HCT116 (cell line): ENCODE measurements around the gene BICD2. TPM values are rescaled to one million over a fixed set of nuclear protein-coding genes. Genes with fewer than 3 reads are reported as not detected.

Source experiments
- ATAC-seq: fragments of 200-7000 bp; cut with Tn5 transposase; 2 replicates; pipeline ENCODE4 v1.9.1; 2020; ENCODE audit warnings: mild to moderate bottlenecking, moderate library complexity
- BruUV-seq: library from RNA; stranded (reverse); fragments of 400-500 nt; replicated peaks from 2 replicates; lab custom pipeline; 2021; lab: Mats Ljungman, UMichigan
- CTCF ChIA-PET: fragments of 300-600 bp; sonication (Branson Sonifier 250); formaldehyde crosslinking; loops from one replicate; lab custom pipeline; 2021; ENCODE audit warnings: antibody characterized with exemption; lab: Charles Lee
- POLR2A ChIA-PET: fragments of 300-600, 350-600 bp; sonication (Branson Sonifier 250); formaldehyde crosslinking; loops from one replicate; lab custom pipeline; 2021; ENCODE audit warnings: antibody characterized with exemption; lab: Charles Lee
- RAD21 ChIA-PET, 2 experiments: fragments of 300-600 bp; sonication (Branson Sonifier 250); formaldehyde crosslinking; loops; one replicate each; lab custom pipeline; 2023; ENCODE audit warnings: low total read pairs in 2 of 2; ENCODE audit not compliant: uncharacterized antibody in 2 of 2, unreplicated experiment in 2 of 2, low non-redundant PET in 1 of 2; lab: Charles Lee
- DNase-seq: peaks from one replicate; pipeline ENCODE4 v3.0.0-alpha.2; 2010; ENCODE audit warnings: low read depth, low spot score
- H2AFZ ChIP-seq: fragments of 200-600 bp; shearing (Covaris generic), sonication (generic); 2 replicates; pipeline ENCODE4 v1.6.1; 2017; ENCODE audit warnings: low read depth, mixed run types, mixed read lengths, antibody characterized with exemption, low read length; ENCODE audit not compliant: poor library complexity, severe bottlenecking
- H3K27ac ChIP-seq: 2 replicates; pipeline ENCODE4 v1.5.1; 2012; ENCODE audit warnings: low read depth, low read length
- H3K27me3 ChIP-seq: fragments of 200-600 bp; sonication (generic); 2 replicates; pipeline ENCODE4 v1.6.1; 2016; ENCODE audit warnings: mixed run types, low read length, mixed read lengths; ENCODE audit not compliant: insufficient read depth
- H3K36me3 ChIP-seq, 2 experiments: fragments of 200-500 bp in 1 of 2; fragments of 200-600 bp in 1 of 2; sonication (Bioruptor generic) in 1 of 2; sonication (generic) in 1 of 2; 2 replicates each; pipeline versions ENCODE4 v1.5.1 to v1.6.1; 2014 to 2016; ENCODE audit warnings: low read length in 2 of 2, inconsistent platforms in 1 of 2, mixed read lengths in 1 of 2, mixed run types in 1 of 2; ENCODE audit not compliant: insufficient read depth in 2 of 2, control insufficient read depth in 1 of 2
- H3K4me1 ChIP-seq, 2 experiments: fragments of 200-600 bp in 1 of 2; sonication (generic) in 1 of 2; 2 replicates each; pipeline versions ENCODE4 v1.5.1 to v1.6.1; 2012 to 2017; ENCODE audit warnings: low read length in 2 of 2, inconsistent platforms in 1 of 2, mild to moderate bottlenecking in 1 of 2, mixed read lengths in 1 of 2, mixed run types in 1 of 2, moderate library complexity in 1 of 2; ENCODE audit not compliant: insufficient read depth in 2 of 2, control insufficient read depth in 1 of 2
- H3K4me2 ChIP-seq: fragments of 200-600 bp; sonication (generic); 2 replicates; pipeline ENCODE4 v1.6.1; 2017; ENCODE audit warnings: mixed run types, low read length, mixed read lengths
- H3K4me3 ChIP-seq, 2 experiments: fragments of 200-600 bp in 1 of 2; sonication (generic) in 1 of 2; replicated peaks in 1 of 2; 2 replicates each; pipeline ENCODE4 v1.5.1; 2011 to 2016; ENCODE audit warnings: low read length in 2 of 2, control low read depth in 1 of 2, low read depth in 1 of 2, mild to moderate bottlenecking in 1 of 2, mixed read lengths in 1 of 2, mixed run types in 1 of 2
- H3K79me2 ChIP-seq: fragments of 200-600 bp; sonication (generic); 2 replicates; pipeline ENCODE4 v1.6.1; 2017; ENCODE audit warnings: mild to moderate bottlenecking, mixed run types, low read length, moderate library complexity, mixed read lengths; ENCODE audit not compliant: insufficient read depth
- H3K9ac ChIP-seq: fragments of 200-600 bp; sonication (generic); 2 replicates; pipeline ENCODE4 v1.6.1; 2016; ENCODE audit warnings: low read length, mixed read lengths
- H3K9me2 ChIP-seq: fragments of 200-600 bp; sonication (generic), shearing (Covaris generic); 2 replicates; pipeline ENCODE4 v1.6.1; 2017; ENCODE audit warnings: mixed run types, mild to moderate bottlenecking, moderate library complexity; ENCODE audit not compliant: insufficient read depth
- H3K9me3 ChIP-seq, 2 experiments: fragments of 200-500 bp in 1 of 2; fragments of 200-600 bp in 1 of 2; sonication (Bioruptor generic) in 1 of 2; sonication (generic) in 1 of 2; 2 replicates each; pipeline ENCODE4 v1.6.1; 2014 to 2017; ENCODE audit warnings: low read length in 2 of 2, mixed read lengths in 2 of 2, inconsistent platforms in 1 of 2, low read depth in 1 of 2, mild to moderate bottlenecking in 1 of 2, mixed run types in 1 of 2, moderate library complexity in 1 of 2; ENCODE audit not compliant: control insufficient read depth in 1 of 2, insufficient read depth in 1 of 2
- H4K20me1 ChIP-seq: fragments of 200-600 bp; sonication (generic), shearing (Covaris generic); 2 replicates; pipeline ENCODE4 v1.6.1; 2017; ENCODE audit warnings: mixed run types, mild to moderate bottlenecking, moderate library complexity; ENCODE audit not compliant: insufficient read depth
- ATF3 ChIP-seq: IDR thresholded peaks from 2 replicates; pipeline ENCODE4 v1.6.1; 2012
- CEBPB ChIP-seq: IDR thresholded peaks from 2 replicates; pipeline ENCODE4 v1.6.1; 2012; ENCODE audit warnings: low read depth
- CTCF ChIP-seq, 3 experiments: fragments of 200-600 bp in 1 of 3; sonication (generic) in 1 of 3; IDR thresholded peaks in 2 of 3; conservative IDR thresholded peaks in 1 of 3; 2 replicates each; pipeline ENCODE4 v1.5.1; 2012 to 2017; ENCODE audit warnings: low read depth in 2 of 3, low read length in 2 of 3, antibody characterized with exemption in 1 of 3, borderline replicate concordance in 1 of 3, control low read depth in 1 of 3, mild to moderate bottlenecking in 1 of 3, mixed read lengths in 1 of 3, mixed run types in 1 of 3, moderate library complexity in 1 of 3; ENCODE audit not compliant: insufficient read depth in 1 of 3
- EGR1 ChIP-seq: IDR thresholded peaks from 2 replicates; pipeline ENCODE4 v1.6.1; 2012; ENCODE audit warnings: low read depth
- JUND ChIP-seq: IDR thresholded peaks from 2 replicates; pipeline ENCODE4 v1.6.1; 2012
- MAX ChIP-seq: IDR thresholded peaks from 2 replicates; pipeline ENCODE4 v1.6.1; 2012
- POLR2AphosphoS5 ChIP-seq: IDR thresholded peaks from 2 replicates; pipeline ENCODE4 v1.6.1; 2011; ENCODE audit warnings: mild to moderate bottlenecking, low read depth, low read length, moderate library complexity
- SIN3A ChIP-seq: IDR thresholded peaks from 2 replicates; pipeline ENCODE4 v1.6.1; 2012; ENCODE audit warnings: low read depth
- SP1 ChIP-seq: IDR thresholded peaks from 2 replicates; pipeline ENCODE4 v1.6.1; 2012; ENCODE audit warnings: low read depth
- TCF7L2 ChIP-seq: IDR thresholded peaks from 2 replicates; pipeline ENCODE4 v1.7.0; 2011; ENCODE audit warnings: borderline replicate concordance, inconsistent platforms; ENCODE audit not compliant: insufficient read depth, insufficient read length; ENCODE audit errors: extremely low read depth
- YY1 ChIP-seq: IDR thresholded peaks from 2 replicates; pipeline ENCODE4 v1.6.1; 2011; ENCODE audit warnings: low read length, low read depth, moderate library complexity, mild to moderate bottlenecking; ENCODE audit not compliant: insufficient replicate concordance; ENCODE audit errors: extremely low read depth
- ZFX ChIP-seq: fragments of 450-650 bp; IDR thresholded peaks from 2 replicates; pipeline ENCODE4 v1.6.1; 2017
- ZNF274 ChIP-seq: fragments of 200-500 bp; sonication (Bioruptor generic); IDR thresholded peaks from 2 replicates; pipeline ENCODE4 v1.6.1; 2014; ENCODE audit warnings: mild to moderate bottlenecking, low read depth, low read length, inconsistent platforms
- intact Hi-C: fragments of 100-400 bp; cut with micrococcal nuclease; formaldehyde crosslinking; loops from 2 replicates; pipeline ENCODE4 v1.10.0; 2022
- total RNA-seq: library from RNA; stranded (reverse); gene quantifications from one replicate; pipeline ENCODE4 v1.2.1, GENCODE V29; 2021; ENCODE audit not compliant: unreplicated experiment

The BICD2 gene
- total RNA-seq, 1 experiment from 2014 or later, result 23.4 TPM

- no peak overlapping the region for H2AFZ ChIP-seq
- H3K9me2 ChIP-seq, result no peaks in the 10 kb centered on the region
- no peak overlapping the region for H3K27ac ChIP-seq
- H4K20me1 ChIP-seq, result no peaks in the 10 kb centered on the region
- ChIA-PET RAD21 (no interaction called here), CTCF (no interaction called here), POLR2A (no interaction called here)
- no peaks in the 10 kb centered on the region for H3K9me3 ChIP-seq
- H3K27me3 ChIP-seq, result no peaks in the 10 kb centered on the region
- H3K9ac ChIP-seq, result no peak overlapping the region
- no TSS peak for BruUV-seq
- no peak for ATAC-seq
- peaks cover 99% of the 10 kb centered on the region for H3K79me2 ChIP-seq
- peaks cover 7% of the 10 kb centered on the region in 2 experiments; a peak in 3 of 4 replicates for H3K4me1 ChIP-seq
- no peak for TF ChIP-seq POLR2AphosphoS5
- TF ChIP-seq CTCF (IDR thresholded peaks at IDR 0.05 in 2 of 3, conservative IDR thresholded peaks at IDR 0.05 in 1 of 3; ENCODE audit: borderline replicate concordance in 1 of 3, insufficient read depth in 1 of 3, low read depth in 2 of 3, low read length in 2 of 3), result no peak
- no peak for TF ChIP-seq ATF3
- TF ChIP-seq MAX, result no peak
- TF ChIP-seq JUND, result no peak
- no peak for TF ChIP-seq EGR1
- TF ChIP-seq SIN3A, result no peak
- TF ChIP-seq ZFX, result no peak
- no peak overlapping the region for H3K4me3 ChIP-seq
- peaks cover 3 to 10% of the 10 kb centered on the region in 2 experiments; a peak in 1 of 4 replicates for H3K36me3 ChIP-seq
- intact Hi-C loops, result no loop called here
- DNase-seq, result no peak
- H3K4me2 ChIP-seq, result no peak overlapping the region
These were observed 100.7 kb downstream of the BICD2 start for GRCh38 chr9:92663951-92664350.

GRCh38 chr9:92663126-92663525 lies 101.5 kb downstream of the BICD2 start:
- Histone ChIP-seq H3K27me3 (no peaks in the 10 kb centered on the region), H3K9me2 (no peaks in the 10 kb centered on the region), H2AFZ (no peak overlapping the region), H3K27ac (no peak overlapping the region), H3K9me3 (no peaks in the 10 kb centered on the region), H4K20me1 (no peaks in the 10 kb centered on the region), H3K9ac (no peak overlapping the region), H3K4me2 (no peak overlapping the region), H3K4me3 (no peak overlapping the region), H3K36me3 (peaks cover 3 to 10% of the 10 kb centered on the region in 2 experiments; a peak in 2 of 4 replicates)
- DNase-seq (no peak), ATAC-seq (no peak)
- POLR2A ChIA-PET, result no interaction called here
- CTCF ChIA-PET, result no interaction called here
- TF ChIP-seq ZNF274 (no peak), SIN3A (no peak), ATF3 (no peak), TCF7L2 (no peak), CEBPB (no peak), SP1 (no peak), YY1 (no peak)
- TF ChIP-seq, all 23 proteins: peak for 0
- RAD21 ChIA-PET, result no interaction called here
- intact Hi-C loops, result no loop called here
- BruUV-seq, result no TSS peak
- Histone ChIP-seq H3K4me1 (no peaks in the 10 kb centered on the region; a peak in 1 of 4 replicates), H3K79me2 (peaks cover 99% of the 10 kb centered on the region)
